Ascending aorta (tissue), 2 donors: ENCODE data around the gene VCP. TPM values are rescaled to one million over a fixed set of nuclear protein-coding genes. Genes with fewer than 3 reads are reported as not detected.

Experiments
- DNase-seq, 2 donors: peaks; one replicate each; pipeline ENCODE4 v3.0.0-alpha.2; 2019; ENCODE audit warnings: low spot score in 2 of 2
- H3K27ac ChIP-seq, 2 donors: fragments of 200-600 bp; sonication (generic); one replicate each; pipeline ENCODE4 v1.5.1; 2016 to 2017; ENCODE audit warnings: mild to moderate bottlenecking in 1 of 2
- H3K27me3 ChIP-seq: fragments of 200-600 bp; sonication (generic); one replicate; pipeline ENCODE4 v1.5.1; 2017
- H3K36me3 ChIP-seq, 2 donors: fragments of 200-600 bp; sonication (generic); one replicate each; pipeline ENCODE4 v1.5.1; 2016
- H3K4me1 ChIP-seq, 2 donors: fragments of 200-600 bp; sonication (generic); one replicate each; pipeline ENCODE4 v1.5.1; 2016 to 2017; ENCODE audit warnings: mild to moderate bottlenecking in 1 of 2
- H3K4me3 ChIP-seq, 2 donors: fragments of 200-600 bp; sonication (generic); one replicate each; pipeline ENCODE4 v1.5.1; 2016 to 2017; ENCODE audit warnings: mild to moderate bottlenecking in 1 of 2
- H3K9me3 ChIP-seq, 2 donors: fragments of 200-600 bp; sonication (generic); one replicate each; pipeline ENCODE4 v1.5.1; 2016
- CTCF ChIP-seq, 3 experiments: fragments of 200-600 bp in 2 of 3; fragments of 450-650 bp in 1 of 3; sonication (generic) in 2 of 3; IDR thresholded peaks; one replicate each; pipeline ENCODE4 v1.5.1; 2016 to 2019; ENCODE audit warnings: antibody characterized with exemption in 3 of 3, mild to moderate bottlenecking in 1 of 3, moderate library complexity in 1 of 3
- intact Hi-C: fragments of 100-400 bp; cut with DNase I; formaldehyde crosslinking; loops from one replicate; pipeline ENCODE4 v1.15.1; 2023
- total RNA-seq: library from RNA; depleted of rRNA; stranded (reverse); fragments of >200 nt; gene quantifications from one replicate; pipeline ENCODE4 v1.1.0, GENCODE V29; 2016

Gene VCP
- total RNA-seq, 1 donor from 2014 or later: 96.3 TPM

GRCh38 chr9:35033101-35033500 lies 39.3 kb downstream of the VCP start:
- no peak for DNase-seq
- intact Hi-C loops: no loop called here
- no peak overlapping the region for H3K4me3 ChIP-seq
- H3K36me3 ChIP-seq: peaks cover 0 to 2% of the 10 kb centered on the region in 2 donors
- H3K4me1 ChIP-seq: no peaks in the 10 kb centered on the region
- H3K27ac ChIP-seq: no peak overlapping the region
- no peaks in the 10 kb centered on the region for H3K9me3 ChIP-seq
- H3K27me3 ChIP-seq: no peaks in the 10 kb centered on the region
- TF ChIP-seq CTCF (IDR thresholded peaks at IDR 0.05): no peak

DNA sequence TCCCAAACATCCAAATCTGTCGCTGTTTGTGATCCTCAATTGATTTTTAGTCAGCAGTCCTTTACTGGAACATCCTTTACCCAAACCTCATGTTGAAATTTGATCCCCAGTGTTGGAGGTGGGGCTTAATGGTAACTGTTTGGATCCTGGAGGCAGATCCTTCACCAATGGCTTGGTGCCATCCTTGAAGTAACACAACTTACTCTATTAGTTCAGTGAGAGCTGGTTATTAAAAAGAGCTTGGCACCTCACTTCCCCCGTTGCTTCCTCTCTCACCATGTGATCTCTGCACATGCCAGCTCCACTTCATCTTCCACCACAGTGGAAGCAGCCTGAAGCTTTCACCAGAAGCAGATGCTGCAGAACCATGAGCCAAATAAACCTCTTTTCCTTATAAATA lies 42.6 kb downstream of the VCP start:
- Histone ChIP-seq H3K4me1 (no peaks in the 10 kb centered on the region), H3K27me3 (no peaks in the 10 kb centered on the region), H3K9me3 (no peaks in the 10 kb centered on the region), H3K4me3 (no peak overlapping the region), H3K27ac (no peak overlapping the region), H3K36me3 (no peaks in the 10 kb centered on the region)
- intact Hi-C loops: no loop called here
- DNase-seq: no peak
- no peak for TF ChIP-seq CTCF (IDR thresholded peaks at IDR 0.05)

DNA sequence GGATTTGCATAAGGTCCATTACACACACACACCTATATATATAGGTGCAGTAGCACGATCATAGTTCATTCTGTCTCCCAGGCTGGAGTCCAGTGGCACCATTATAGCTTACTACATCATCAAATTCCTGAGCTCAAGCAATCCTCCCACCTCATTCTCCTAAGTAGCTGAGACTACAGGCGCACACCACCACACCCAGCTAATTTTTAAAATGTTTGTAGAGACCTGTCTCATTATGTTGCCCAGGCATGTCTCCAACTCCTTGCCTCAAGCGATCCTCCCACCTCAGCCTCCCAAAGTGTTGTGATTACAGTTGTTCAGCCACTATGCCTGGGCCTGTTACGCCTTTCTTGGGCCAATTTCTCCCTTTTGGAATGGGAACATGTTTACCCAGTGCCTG lies 43.2 kb downstream of the VCP start:
- no peak overlapping the region for H3K27ac ChIP-seq
- no peaks in the 10 kb centered on the region for H3K27me3 ChIP-seq
- peaks cover under 1 to 2% of the 10 kb centered on the region in 2 donors for H3K36me3 ChIP-seq
- DNase-seq: no peak
- TF ChIP-seq CTCF (IDR thresholded peaks at IDR 0.05): no peak
- intact Hi-C loops: no loop called here
- H3K4me3 ChIP-seq: no peak overlapping the region
- H3K9me3 ChIP-seq: no peaks in the 10 kb centered on the region
- no peaks in the 10 kb centered on the region for H3K4me1 ChIP-seq

DNA sequence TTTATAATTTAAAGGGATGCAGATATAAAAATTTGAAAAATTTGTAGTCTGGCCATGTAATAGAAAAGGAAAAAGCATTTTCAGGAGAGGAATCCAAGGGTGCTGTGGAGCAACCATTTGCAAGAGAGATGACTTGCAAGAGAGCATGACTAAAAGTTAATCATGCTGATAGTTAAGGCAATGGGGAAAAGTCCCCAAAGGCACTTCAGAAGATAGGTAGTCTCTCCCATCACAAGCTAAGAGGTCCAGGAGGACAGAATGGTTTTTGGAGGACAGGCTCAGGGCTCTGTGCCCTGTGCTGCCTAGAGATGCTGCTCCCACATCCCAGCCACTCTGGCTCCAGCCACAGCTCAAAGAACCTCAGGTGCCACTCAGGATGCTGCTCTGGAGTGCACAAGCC lies 44.1 kb downstream of the VCP start:
- no peaks in the 10 kb centered on the region for H3K27me3 ChIP-seq
- DNase-seq: no peak
- peaks cover 4 to 5% of the 10 kb centered on the region in 2 donors for H3K36me3 ChIP-seq
- no peaks in the 10 kb centered on the region for H3K9me3 ChIP-seq
- intact Hi-C loops: no loop called here
- no peak overlapping the region for H3K27ac ChIP-seq
- no peaks in the 10 kb centered on the region for H3K4me1 ChIP-seq
- no peak overlapping the region for H3K4me3 ChIP-seq
- no peak for TF ChIP-seq CTCF (IDR thresholded peaks at IDR 0.05)

- Histone ChIP-seq H3K4me1 (no peaks in the 10 kb centered on the region), H3K9me3 (no peaks in the 10 kb centered on the region), H3K36me3 (peaks cover 4 to 5% of the 10 kb centered on the region in 2 donors), H3K4me3 (no peak overlapping the region), H3K27ac (no peak overlapping the region), H3K27me3 (no peaks in the 10 kb centered on the region)
- no peak for DNase-seq
- intact Hi-C loops: no loop called here
- no peak for TF ChIP-seq CTCF (IDR thresholded peaks at IDR 0.05)
These were observed 44.6 kb downstream of the VCP start for GRCh38 chr9:35027860-35028259.

DNA sequence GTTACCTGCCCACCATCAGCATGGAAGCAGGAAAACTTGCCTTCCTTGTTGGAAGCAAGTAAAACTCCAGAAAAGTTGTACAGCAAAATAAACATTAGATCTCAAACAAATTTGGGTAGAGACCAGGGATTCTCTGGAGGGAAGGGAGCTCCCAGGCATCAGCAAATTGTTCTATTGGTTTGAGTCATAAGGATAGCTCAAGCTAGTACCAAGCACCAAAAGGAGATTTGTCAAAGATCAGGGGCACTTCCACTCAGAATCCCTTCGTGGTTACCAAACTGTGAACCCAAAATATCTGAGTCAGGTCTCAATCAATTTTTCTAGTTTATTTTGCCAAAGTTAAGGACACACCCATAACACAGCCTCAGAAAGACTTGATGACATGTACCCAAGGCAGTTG lies 45.1 kb downstream of the VCP start:
- no peak for DNase-seq
- H3K27ac ChIP-seq: no peak overlapping the region
- H3K36me3 ChIP-seq: peaks cover 4 to 8% of the 10 kb centered on the region in 2 donors
- no peak for TF ChIP-seq CTCF (IDR thresholded peaks at IDR 0.05)
- H3K9me3 ChIP-seq: no peaks in the 10 kb centered on the region
- intact Hi-C loops: no loop called here
- no peak overlapping the region for H3K4me3 ChIP-seq
- no peaks in the 10 kb centered on the region for H3K4me1 ChIP-seq
- no peaks in the 10 kb centered on the region for H3K27me3 ChIP-seq
